Activated CD4-positive, alpha-beta memory T cell treated with anti-CD3 and anti-CD28 coated beads for 36 hours (primary cell): ENCODE data around the gene ISOC2. TPM values are rescaled to one million over a fixed set of nuclear protein-coding genes. Genes with fewer than 3 reads are reported as not detected.

Experiments
- CTCF ChIA-PET: fragments of 350-600 bp; sonication (Branson Sonifier 250); formaldehyde crosslinking; loops from one replicate; lab custom pipeline; 2021; ENCODE audit warnings: antibody characterized with exemption, inconsistent platforms; lab: Charles Lee
- POLR2A ChIA-PET: fragments of 350-600 bp; sonication (Branson Sonifier 250); formaldehyde crosslinking; loops from one replicate; lab custom pipeline; 2021; ENCODE audit warnings: antibody characterized with exemption; lab: Charles Lee
- DNase-seq: peaks from one replicate; pipeline ENCODE4 v3.0.0-alpha.2; 2020
- H3K27ac Mint-ChIP-seq: one replicate; pipeline ENCODE4 v1.8.0; 2021; ENCODE audit warnings: mixed read lengths
- H3K27me3 Mint-ChIP-seq: one replicate; pipeline ENCODE4 v1.8.0; 2021; ENCODE audit warnings: mixed read lengths
- H3K36me3 Mint-ChIP-seq: one replicate; pipeline ENCODE4 v1.8.0; 2021; ENCODE audit warnings: mixed read lengths
- H3K4me1 Mint-ChIP-seq: one replicate; pipeline ENCODE4 v1.8.0; 2021; ENCODE audit warnings: low read depth, mixed read lengths
- H3K4me3 Mint-ChIP-seq: one replicate; pipeline ENCODE4 v1.8.0; 2021; ENCODE audit warnings: mild to moderate bottlenecking, mixed read lengths
- H3K9me3 Mint-ChIP-seq: one replicate; pipeline ENCODE4 v1.8.0; 2021; ENCODE audit warnings: mixed read lengths
- intact Hi-C: fragments of 100-400 bp; cut with micrococcal nuclease; formaldehyde crosslinking; loops from one replicate; pipeline ENCODE4 v1.15.1; 2023
- total RNA-seq, 2 experiments: library from RNA; stranded (reverse); gene quantifications; one replicate each; pipeline ENCODE4 v1.2.3, GENCODE V29; 2021

Gene ISOC2
- total RNA-seq, 2 experiments from 2014 or later, result 24.6 to 24.7 TPM

DNA sequence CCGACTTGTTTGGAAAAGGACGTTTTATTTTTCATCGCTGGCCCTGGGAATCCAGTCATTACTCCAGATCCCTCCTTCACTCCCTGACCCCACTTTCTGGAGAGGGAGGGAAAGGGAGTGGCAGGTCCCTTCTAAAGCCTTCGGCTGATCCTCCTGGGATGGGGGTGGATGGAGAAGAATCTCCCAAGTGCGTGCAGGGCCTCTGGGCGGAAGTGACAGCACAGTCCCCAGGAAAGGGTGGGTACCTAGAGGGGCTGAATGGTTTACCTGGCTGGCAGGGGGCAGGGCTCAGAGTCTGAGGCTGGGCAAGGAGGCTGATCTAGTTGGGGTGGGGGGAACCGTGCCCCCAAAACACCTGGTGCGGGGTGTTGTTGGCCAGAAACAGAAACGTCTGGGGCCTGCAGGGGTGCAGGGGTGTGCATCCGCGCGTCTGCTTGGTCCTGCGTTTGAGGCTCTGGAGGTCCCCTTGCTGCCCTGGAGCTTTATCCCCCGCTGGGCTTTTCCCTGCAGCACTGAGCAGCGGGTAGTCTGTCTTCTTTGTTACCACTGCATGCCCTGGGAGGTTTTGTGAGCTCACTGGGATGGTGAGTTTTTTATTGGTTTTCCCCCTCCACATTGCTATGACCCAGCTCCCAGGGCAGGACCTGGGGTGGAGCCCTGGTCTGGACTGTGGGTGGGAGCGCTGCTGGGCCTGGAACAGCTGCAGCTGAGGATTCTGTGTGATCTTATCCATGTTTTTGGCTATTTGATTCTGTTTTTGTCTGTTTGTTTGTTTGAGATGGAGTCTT, 12.0 kb upstream of the ISOC2 start:
- no peaks in the 10 kb centered on the region for H3K36me3 Mint-ChIP-seq
- no peaks in the 10 kb centered on the region for H3K27me3 Mint-ChIP-seq
- H3K27ac Mint-ChIP-seq, result no peak overlapping the region
- no peak overlapping the region for H3K4me3 Mint-ChIP-seq
- H3K9me3 Mint-ChIP-seq, result no peaks in the 10 kb centered on the region
- CTCF ChIA-PET, result interaction anchor here (1.6 to 2.7 kb wide), 2 partner anchors 31 to 159 kb away, joined by 4 to 11 read pairs; no protein-coding TSS in a partner anchor
- intact Hi-C loops, result no loop called here
- POLR2A ChIA-PET, result no interaction called here
- no peak for DNase-seq
- H3K4me1 Mint-ChIP-seq, result peaks cover 11% of the 10 kb centered on the region

DNA sequence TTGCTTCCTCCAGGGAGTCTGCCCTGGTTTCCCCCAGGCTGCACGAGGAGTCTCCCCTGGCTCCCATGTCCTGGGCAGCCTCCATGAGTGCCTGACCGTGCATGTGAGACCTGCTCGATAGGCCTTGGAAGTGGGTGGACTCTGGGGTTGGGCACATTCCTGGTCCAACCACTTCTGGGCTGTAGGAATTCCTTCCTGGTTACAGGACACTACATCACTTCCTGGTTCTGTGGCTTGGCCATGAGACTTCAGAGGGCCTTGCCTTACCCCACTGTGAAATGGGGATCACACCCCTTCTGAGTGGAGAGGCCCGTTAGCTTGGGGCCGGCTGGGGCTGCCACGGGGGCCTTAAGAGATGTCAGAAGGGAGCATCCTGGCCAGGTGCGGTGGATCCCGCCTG, 11.0 kb upstream of the ISOC2 start:
- no peak overlapping the region for H3K27ac Mint-ChIP-seq
- ChIA-PET CTCF (interaction anchor here (2.7 kb wide), 1 partner anchor 32 kb away, joined by 11 read pairs; no protein-coding TSS in a partner anchor), POLR2A (no interaction called here)
- intact Hi-C loops, result no loop called here
- no peaks in the 10 kb centered on the region for H3K9me3 Mint-ChIP-seq
- peaks cover 7% of the 10 kb centered on the region for H3K4me1 Mint-ChIP-seq
- H3K4me3 Mint-ChIP-seq, result no peak overlapping the region
- DNase-seq, result no peak
- H3K27me3 Mint-ChIP-seq, result no peaks in the 10 kb centered on the region
- no peaks in the 10 kb centered on the region for H3K36me3 Mint-ChIP-seq

DNA sequence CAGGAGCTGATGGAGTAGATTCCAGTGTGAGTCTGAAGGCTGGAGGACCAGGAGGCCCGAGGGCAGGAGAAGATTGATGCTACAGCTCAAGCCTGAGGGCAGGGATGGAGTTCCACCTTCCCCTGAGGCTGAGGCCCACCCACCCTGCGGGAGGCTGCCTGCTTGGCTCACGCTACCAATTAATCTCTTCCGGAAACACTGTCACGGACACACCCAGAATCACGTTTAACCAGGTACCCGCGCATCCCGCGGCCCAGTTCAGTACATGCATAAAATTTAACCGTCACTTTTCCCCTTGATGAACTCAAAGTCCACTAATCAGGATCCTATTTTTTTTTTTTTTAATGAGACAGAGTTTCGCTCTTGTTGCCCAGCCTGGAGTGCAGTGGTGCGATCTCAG, 9.8 kb upstream of the ISOC2 start:
- Mint-ChIP-seq H3K4me3 (no peak overlapping the region), H3K4me1 (peaks cover 3% of the 10 kb centered on the region), H3K27ac (no peak overlapping the region), H3K36me3 (no peaks in the 10 kb centered on the region), H3K9me3 (no peaks in the 10 kb centered on the region), H3K27me3 (no peaks in the 10 kb centered on the region)
- CTCF ChIA-PET, result interaction anchor here (1.8 kb wide), 1 partner anchor 33 kb away, joined by 10 read pairs; no protein-coding TSS in a partner anchor
- intact Hi-C loops, result no loop called here
- POLR2A ChIA-PET, result interaction anchor here (0.8 kb wide), 1 partner anchor 9 kb away, joined by 3 read pairs; no protein-coding TSS in a partner anchor
- no peak for DNase-seq

- Mint-ChIP-seq H3K4me3 (no peak overlapping the region), H3K4me1 (peaks cover 3% of the 10 kb centered on the region), H3K27me3 (no peaks in the 10 kb centered on the region), H3K27ac (no peak overlapping the region), H3K36me3 (no peaks in the 10 kb centered on the region), H3K9me3 (no peaks in the 10 kb centered on the region)
- ChIA-PET CTCF (interaction anchor here (0.8 to 3.6 kb wide), 22 partner anchors 8 to 350 kb away, joined by 3 to 93 read pairs (median 6); partner anchors contain the start of genes KMT5C, NAT14 and ZNF628), POLR2A (no interaction called here)
- DNase-seq, result no peak
- intact Hi-C loops, result loop anchor here (1.0 to 5.0 kb wide), 2 partner anchors 35 to 164 kb away; no protein-coding TSS in a partner anchor
Measured at GRCh38 chr19:55468054-55468393, 6.6 kb upstream of the ISOC2 start.

DNA sequence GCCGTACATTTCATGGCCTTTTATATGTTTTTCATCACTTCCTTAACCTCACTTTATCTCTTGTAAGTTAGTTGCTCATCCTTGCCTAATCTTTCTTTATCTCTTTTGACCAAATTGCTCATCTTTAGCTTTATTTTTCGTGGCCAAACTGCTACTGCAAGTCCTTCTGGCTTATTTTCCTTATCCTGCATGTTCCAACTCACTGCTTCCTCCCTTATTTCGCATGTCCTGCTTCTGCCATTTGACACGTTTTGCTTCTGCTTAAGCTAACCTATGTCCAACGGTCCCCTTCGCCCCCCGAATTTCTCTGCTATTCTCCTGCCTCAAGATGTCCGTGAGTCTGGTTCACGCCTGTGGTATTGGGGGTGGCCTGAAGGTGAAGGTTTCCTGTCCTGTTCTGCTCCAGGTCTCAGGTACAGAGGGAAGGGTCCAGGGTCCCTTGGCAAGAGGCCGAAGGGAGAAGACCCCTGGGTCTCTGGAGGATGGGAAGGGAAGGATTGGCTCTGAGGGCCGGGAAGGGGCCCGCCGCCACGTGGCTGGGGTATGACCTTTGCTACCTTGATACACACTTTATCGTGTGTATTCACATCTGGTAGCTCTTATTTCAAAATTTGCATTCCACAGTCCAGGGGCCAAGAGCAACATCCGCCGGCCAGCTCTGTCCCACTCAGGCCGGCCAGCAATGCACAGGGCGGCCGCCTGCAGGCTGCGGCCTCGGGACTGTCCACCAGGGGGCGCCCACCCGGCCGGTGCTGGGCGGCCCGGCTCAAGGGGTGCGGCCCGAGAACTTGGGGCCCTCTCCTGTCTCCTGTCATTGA, 6.0 kb upstream of the ISOC2 start:
- Mint-ChIP-seq H3K4me3 (no peak overlapping the region), H3K27me3 (no peaks in the 10 kb centered on the region), H3K4me1 (peaks cover 3% of the 10 kb centered on the region), H3K27ac (no peak overlapping the region), H3K9me3 (no peaks in the 10 kb centered on the region), H3K36me3 (no peaks in the 10 kb centered on the region)
- ChIA-PET POLR2A (interaction anchor here (1.1 kb wide), 1 partner anchor 9 kb away, joined by 6 read pairs; the partner anchor contains the start of gene ZNF628), CTCF (interaction anchor here (0.6 to 3.6 kb wide), 34 partner anchors 8 to 714 kb away, joined by 3 to 93 read pairs (median 4); partner anchors contain the start of genes KMT5C, NAT14, SSC5D and ZNF628)
- intact Hi-C loops, result loop anchor here (1.0 to 5.0 kb wide), 2 partner anchors 36 to 165 kb away; no protein-coding TSS in a partner anchor
- peak; percentile 73 for DNase-seq

GRCh38 chr19:55466241-55466614, 4.8 kb upstream of the ISOC2 start:
- DNase-seq, result no peak
- Mint-ChIP-seq H3K27me3 (peaks cover 2% of the 10 kb centered on the region), H3K27ac (no peak overlapping the region), H3K4me3 (no peak overlapping the region), H3K9me3 (no peaks in the 10 kb centered on the region), H3K36me3 (no peaks in the 10 kb centered on the region), H3K4me1 (peaks cover 12% of the 10 kb centered on the region)
- intact Hi-C loops, result loop anchor here (5.0 kb wide), 1 partner anchor 166 kb away; no protein-coding TSS in a partner anchor
- ChIA-PET POLR2A (interaction anchor here (0.6 to 1.1 kb wide), 2 partner anchors 10 to 285 kb away, joined by 3 to 6 read pairs; partner anchors contain the start of gene ZNF628), CTCF (interaction anchor here (0.6 to 3.6 kb wide), 10 partner anchors 10 to 325 kb away, joined by 3 to 93 read pairs (median 11); partner anchors contain the start of gene ZNF628)

- no peaks in the 10 kb centered on the region for H3K9me3 Mint-ChIP-seq
- no peaks in the 10 kb centered on the region for H3K36me3 Mint-ChIP-seq
- H3K27me3 Mint-ChIP-seq, result peaks cover 2% of the 10 kb centered on the region
- peaks cover 16% of the 10 kb centered on the region for H3K4me1 Mint-ChIP-seq
- no peak overlapping the region for H3K27ac Mint-ChIP-seq
- H3K4me3 Mint-ChIP-seq, result no peak overlapping the region
- ChIA-PET CTCF (interaction anchor here (2.4 to 3.6 kb wide), 3 partner anchors 10 to 38 kb away, joined by 11 to 93 read pairs (median 48); partner anchors contain the start of gene ZNF628), POLR2A (no interaction called here)
- intact Hi-C loops, result loop anchor here (5.0 kb wide), 1 partner anchor 167 kb away; no protein-coding TSS in a partner anchor
- DNase-seq, result no peak
Measured at GRCh38 chr19:55465460-55466240, 4.2 kb upstream of the ISOC2 start.

DNA sequence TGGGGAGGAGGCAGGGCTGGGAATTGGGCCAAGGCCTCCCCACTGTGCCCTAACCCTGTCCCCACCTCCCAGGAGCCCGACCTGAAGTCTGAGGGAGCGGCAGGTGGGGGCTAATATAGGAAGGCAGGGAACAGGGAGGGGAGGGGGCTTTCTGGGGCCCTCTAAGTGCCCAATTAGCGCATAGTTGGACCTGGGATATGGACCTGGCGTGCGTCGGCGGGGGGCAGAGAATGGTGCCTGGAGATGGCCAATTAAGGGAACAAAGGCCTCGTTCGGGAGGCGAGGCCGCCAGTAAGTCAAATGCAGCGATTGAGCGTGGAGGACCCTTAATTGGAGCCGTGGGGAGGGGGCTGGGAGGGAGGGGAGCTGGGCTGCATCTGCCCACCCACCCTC, 3.2 kb upstream of the ISOC2 start, which contains the start of gene C19orf85:
TSS of gene C19orf85 (minus strand) at position 90 of the 393 bp plus-strand sequence. CDS start 197 bp downstream, outside the sequence.
- H3K27me3 Mint-ChIP-seq, result peaks cover 2% of the 10 kb centered on the region
- ChIA-PET CTCF (no interaction called here), POLR2A (no interaction called here)
- no peak within 1 kb of the TSS for H3K4me3 Mint-ChIP-seq
- peaks cover 24% of the 10 kb centered on the region for H3K4me1 Mint-ChIP-seq
- H3K27ac Mint-ChIP-seq, result no peak within 1 kb of the TSS
- H3K9me3 Mint-ChIP-seq, result no peaks in the 10 kb centered on the region
- intact Hi-C loops, result loop anchor here (5.0 kb wide), 1 partner anchor 168 kb away; no protein-coding TSS in a partner anchor
- H3K36me3 Mint-ChIP-seq, result no peaks in the 10 kb centered on the region
- DNase-seq, result no peak

DNA sequence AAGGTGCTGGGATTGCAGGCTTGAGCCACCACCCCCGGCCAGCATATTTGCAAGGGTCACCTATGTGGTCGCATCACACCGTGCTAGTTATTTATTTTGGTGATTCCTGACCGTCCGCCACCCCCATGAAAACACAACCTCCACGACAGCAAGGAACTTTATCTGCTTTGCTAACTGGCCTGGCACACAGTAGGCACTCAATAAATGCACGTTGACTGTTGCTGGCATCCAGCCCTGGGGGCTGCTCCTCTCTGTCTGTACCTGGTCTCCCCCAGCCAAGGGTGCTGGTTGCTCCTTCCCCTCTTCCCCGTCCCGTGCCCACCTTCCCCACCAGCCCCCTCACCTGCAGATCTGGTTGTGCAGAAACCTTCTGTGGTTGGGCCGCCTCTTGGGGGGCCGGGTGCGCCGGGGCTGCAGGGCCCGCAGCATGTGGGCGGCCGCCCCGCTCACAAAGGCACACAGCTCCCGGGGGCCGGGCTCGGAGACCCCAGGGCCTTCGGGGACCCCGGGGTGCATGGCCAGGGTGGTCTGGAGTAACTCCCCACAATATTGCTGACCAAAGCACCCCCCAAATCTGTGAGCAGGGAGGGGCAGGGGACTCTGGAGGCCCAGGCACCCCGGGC, 2.7 kb upstream of the ISOC2 start:
- no peak for DNase-seq
- H3K9me3 Mint-ChIP-seq, result no peaks in the 10 kb centered on the region
- no peak overlapping the region for H3K27ac Mint-ChIP-seq
- no peaks in the 10 kb centered on the region for H3K36me3 Mint-ChIP-seq
- H3K4me3 Mint-ChIP-seq, result no peak overlapping the region
- ChIA-PET CTCF (no interaction called here), POLR2A (no interaction called here)
- intact Hi-C loops, result no loop called here
- peaks cover 24% of the 10 kb centered on the region for H3K4me1 Mint-ChIP-seq
- peaks cover 2% of the 10 kb centered on the region for H3K27me3 Mint-ChIP-seq

DNA sequence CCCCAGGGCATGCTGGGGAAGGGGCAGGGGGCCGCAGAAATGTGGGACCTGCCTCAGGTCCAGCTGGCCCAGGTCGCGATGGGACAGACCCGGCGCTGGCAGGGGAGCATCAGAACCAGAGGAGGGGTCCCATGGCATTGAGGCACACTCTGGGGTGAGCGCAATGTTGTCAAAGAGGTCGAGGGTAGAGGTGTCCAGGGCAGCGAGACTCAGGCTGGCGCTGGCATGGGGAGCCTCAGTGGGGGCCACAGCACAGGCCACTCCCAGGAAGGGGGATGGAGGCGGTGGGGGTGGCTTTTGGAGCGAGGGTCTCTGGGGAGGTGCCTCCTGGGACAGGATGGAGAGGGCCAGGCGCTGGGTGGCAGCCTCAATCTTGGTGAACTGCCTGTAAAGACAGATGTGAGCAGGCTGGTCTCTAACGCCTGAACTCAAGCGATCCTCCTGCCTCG, 2.2 kb upstream of the ISOC2 start:
- DNase-seq, result no peak
- ChIA-PET CTCF (interaction anchor here (1.6 kb wide), 1 partner anchor 14 kb away, joined by 3 read pairs; no protein-coding TSS in a partner anchor), POLR2A (no interaction called here)
- H3K4me1 Mint-ChIP-seq, result peaks cover 24% of the 10 kb centered on the region
- intact Hi-C loops, result no loop called here
- H3K9me3 Mint-ChIP-seq, result no peaks in the 10 kb centered on the region
- no peaks in the 10 kb centered on the region for H3K36me3 Mint-ChIP-seq
- H3K27me3 Mint-ChIP-seq, result peaks cover 2% of the 10 kb centered on the region
- H3K27ac Mint-ChIP-seq, result no peak overlapping the region
- no peak overlapping the region for H3K4me3 Mint-ChIP-seq
